ENCODE measurements around the gene SERINC4.

DNA sequence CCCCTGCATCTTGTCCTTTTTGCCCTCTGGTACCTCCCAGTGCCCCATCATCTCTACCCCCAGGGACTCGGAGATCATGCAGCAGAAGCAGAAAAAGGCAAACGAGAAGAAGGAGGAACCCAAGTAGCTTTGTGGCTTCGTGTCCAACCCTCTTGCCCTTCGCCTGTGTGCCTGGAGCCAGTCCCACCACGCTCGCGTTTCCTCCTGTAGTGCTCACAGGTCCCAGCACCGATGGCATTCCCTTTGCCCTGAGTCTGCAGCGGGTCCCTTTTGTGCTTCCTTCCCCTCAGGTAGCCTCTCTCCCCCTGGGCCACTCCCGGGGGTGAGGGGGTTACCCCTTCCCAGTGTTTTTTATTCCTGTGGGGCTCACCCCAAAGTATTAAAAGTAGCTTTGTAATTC, 6.4 kb downstream of the SERINC4 start:
- TF ChIP-seq CTCF (IDR thresholded peaks at IDR 0.05; ENCODE audit: insufficient read depth, low read length): no peak
- TF ChIP-seq, protein P1, sequence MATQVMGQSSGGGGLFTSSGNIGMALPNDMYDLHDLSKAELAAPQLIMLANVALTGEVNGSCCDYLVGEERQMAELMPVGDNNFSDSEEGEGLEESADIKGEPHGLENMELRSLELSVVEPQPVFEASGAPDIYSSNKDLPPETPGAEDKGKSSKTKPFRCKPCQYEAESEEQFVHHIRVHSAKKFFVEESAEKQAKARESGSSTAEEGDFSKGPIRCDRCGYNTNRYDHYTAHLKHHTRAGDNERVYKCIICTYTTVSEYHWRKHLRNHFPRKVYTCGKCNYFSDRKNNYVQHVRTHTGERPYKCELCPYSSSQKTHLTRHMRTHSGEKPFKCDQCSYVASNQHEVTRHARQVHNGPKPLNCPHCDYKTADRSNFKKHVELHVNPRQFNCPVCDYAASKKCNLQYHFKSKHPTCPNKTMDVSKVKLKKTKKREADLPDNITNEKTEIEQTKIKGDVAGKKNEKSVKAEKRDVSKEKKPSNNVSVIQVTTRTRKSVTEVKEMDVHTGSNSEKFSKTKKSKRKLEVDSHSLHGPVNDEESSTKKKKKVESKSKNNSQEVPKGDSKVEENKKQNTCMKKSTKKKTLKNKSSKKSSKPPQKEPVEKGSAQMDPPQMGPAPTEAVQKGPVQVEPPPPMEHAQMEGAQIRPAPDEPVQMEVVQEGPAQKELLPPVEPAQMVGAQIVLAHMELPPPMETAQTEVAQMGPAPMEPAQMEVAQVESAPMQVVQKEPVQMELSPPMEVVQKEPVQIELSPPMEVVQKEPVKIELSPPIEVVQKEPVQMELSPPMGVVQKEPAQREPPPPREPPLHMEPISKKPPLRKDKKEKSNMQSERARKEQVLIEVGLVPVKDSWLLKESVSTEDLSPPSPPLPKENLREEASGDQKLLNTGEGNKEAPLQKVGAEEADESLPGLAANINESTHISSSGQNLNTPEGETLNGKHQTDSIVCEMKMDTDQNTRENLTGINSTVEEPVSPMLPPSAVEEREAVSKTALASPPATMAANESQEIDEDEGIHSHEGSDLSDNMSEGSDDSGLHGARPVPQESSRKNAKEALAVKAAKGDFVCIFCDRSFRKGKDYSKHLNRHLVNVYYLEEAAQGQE (IDR thresholded peaks at IDR 0.05; ENCODE audit: insufficient replicate concordance, low read depth): no peak
- no peak for TF ChIP-seq POLR2AphosphoS5 (IDR thresholded peaks at IDR 0.05; ENCODE audit: low read depth)

Measured in HL-60 (cell line).